SK-N-SH treated with all-trans-retinoic acid at 6 μM for 48 hours (cell line): ENCODE data around the gene PTGIS.

ENCODE experiments used
- ATAC-seq: fragments of 200-7000 bp; cut with Tn5 transposase; 3 replicates; pipeline ENCODE4 v1.9.1; 2020; ENCODE audit warnings: mild to moderate bottlenecking, moderate library complexity
- ARNTL ChIP-seq: fragments of 450-650 bp; formaldehyde crosslinking; IDR thresholded peaks from 2 replicates; pipeline ENCODE4 v1.5.0; 2020; ENCODE audit warnings: low read depth, mild to moderate bottlenecking, moderate library complexity, borderline replicate concordance
- BACH2 ChIP-seq: fragments of 250-450 bp; sonication (Bioruptor Pico); IDR thresholded peaks from 2 replicates; pipeline ENCODE4 v1.9.0; 2021; ENCODE audit warnings: mild to moderate bottlenecking, borderline replicate concordance
- CSDC2 ChIP-seq: fragments of 250-450 bp; sonication (Bioruptor Pico); IDR thresholded peaks from 2 replicates; pipeline ENCODE4 v1.5.0; 2020; ENCODE audit warnings: mild to moderate bottlenecking, moderate library complexity
- ISL1 ChIP-seq: fragments of 250-450 bp; sonication (Bioruptor Pico); IDR thresholded peaks from 2 replicates; pipeline ENCODE4 v2.1.2; 2022; ENCODE audit warnings: mild to moderate bottlenecking, moderate library complexity
- OSR1 ChIP-seq: fragments of 250-450 bp; sonication (Bioruptor Pico); IDR thresholded peaks from 2 replicates; pipeline ENCODE4 v1.8.0; 2022; ENCODE audit warnings: moderate library complexity, mild to moderate bottlenecking, inconsistent platforms
- PATZ1 ChIP-seq: fragments of 250-450 bp; sonication (Bioruptor Pico); IDR thresholded peaks from 2 replicates; pipeline ENCODE4 v1.8.0; 2020; ENCODE audit warnings: mild to moderate bottlenecking, moderate library complexity, borderline replicate concordance
- POU6F1 ChIP-seq: fragments of 250-450 bp; sonication (Bioruptor Pico); IDR thresholded peaks from 2 replicates; pipeline ENCODE4 v1.8.0; 2021; ENCODE audit warnings: low read depth, mild to moderate bottlenecking, moderate library complexity, borderline replicate concordance
- PPARA ChIP-seq: fragments of 250-450 bp; sonication (Bioruptor Pico); IDR thresholded peaks from 2 replicates; pipeline ENCODE4 v1.5.0; 2020; ENCODE audit warnings: mild to moderate bottlenecking, borderline replicate concordance
- RARB ChIP-seq: fragments of 250-450 bp; sonication (Bioruptor Pico); IDR thresholded peaks from 2 replicates; pipeline ENCODE4 v1.8.0; 2021; ENCODE audit warnings: mild to moderate bottlenecking, moderate library complexity
- SNAI2 ChIP-seq: fragments of 250-450 bp; sonication (Bioruptor Pico); IDR thresholded peaks from 2 replicates; pipeline ENCODE4 v1.5.0; 2020; ENCODE audit warnings: mild to moderate bottlenecking, moderate library complexity
- TCF4 ChIP-seq: fragments of 250-450 bp; sonication (Bioruptor Pico); IDR thresholded peaks from 2 replicates; pipeline ENCODE4 v1.8.0; 2021; ENCODE audit warnings: mild to moderate bottlenecking, moderate library complexity, borderline replicate concordance
- TOX ChIP-seq: fragments of 250-450 bp; sonication (Bioruptor Pico); IDR thresholded peaks from 2 replicates; pipeline ENCODE4 v1.8.0; 2021; ENCODE audit warnings: mild to moderate bottlenecking, moderate library complexity, borderline replicate concordance
- ZC3H10 ChIP-seq: fragments of 250-450 bp; sonication (Bioruptor Pico); IDR thresholded peaks from 2 replicates; pipeline ENCODE4 v1.5.1; 2021; ENCODE audit warnings: mild to moderate bottlenecking, moderate library complexity
- ZFP3 ChIP-seq: fragments of 250-450 bp; sonication (Bioruptor Pico); IDR thresholded peaks from 2 replicates; pipeline ENCODE4 v1.5.0; 2020; ENCODE audit warnings: mild to moderate bottlenecking, moderate library complexity
- ZNF565 ChIP-seq: fragments of 450-650 bp; formaldehyde crosslinking; conservative IDR thresholded peaks from 2 replicates; pipeline ENCODE4 v1.5.0; 2020; ENCODE audit warnings: low read depth, mild to moderate bottlenecking, moderate library complexity
- ZNF8 ChIP-seq: fragments of 450-650 bp; formaldehyde crosslinking; IDR thresholded peaks from 2 replicates; pipeline ENCODE4 v1.5.0; 2020; ENCODE audit warnings: mild to moderate bottlenecking, moderate library complexity
- TF ChIP-seq, protein P1 (sequence below): fragments of 250-450 bp; sonication (Bioruptor Pico); IDR thresholded peaks from 2 replicates; pipeline ENCODE4 v1.5.1; 2020; ENCODE audit warnings: low read depth, mild to moderate bottlenecking, moderate library complexity
- TF ChIP-seq, protein P2 (sequence below): fragments of 250-450 bp; sonication (Bioruptor Pico); IDR thresholded peaks from 2 replicates; pipeline ENCODE4 v1.5.0; 2020; ENCODE audit warnings: mild to moderate bottlenecking, moderate library complexity

Gene PTGIS

GRCh38 chr20:49571553-49571835, 3.6 kb upstream of the PTGIS start:
- TF ChIP-seq SNAI2 (CRISPR knock-in tag) (no peak), PATZ1 (CRISPR knock-in tag) (no peak)
- no peak for ATAC-seq

GRCh38 chr20:49570828-49571552, 3.1 kb upstream of the PTGIS start:
- no peak for TF ChIP-seq PPARA (CRISPR knock-in tag)
- no peak for TF ChIP-seq CSDC2 (CRISPR knock-in tag)
- no peak for TF ChIP-seq TOX (CRISPR knock-in tag)
- TF ChIP-seq ZNF8 (CRISPR knock-in tag) = no peak
- no peak for TF ChIP-seq ZC3H10 (CRISPR knock-in tag)
- no peak for TF ChIP-seq ISL1 (CRISPR knock-in tag)
- TF ChIP-seq RARB = no peak
- no peak for TF ChIP-seq ZFP3 (CRISPR knock-in tag)
- TF ChIP-seq TCF4 = no peak
- TF ChIP-seq BACH2 (CRISPR knock-in tag) = no peak
- TF ChIP-seq ZNF565 (CRISPR knock-in tag) = no peak
- no peak for TF ChIP-seq ARNTL (CRISPR knock-in tag)
- no peak for TF ChIP-seq POU6F1
- TF ChIP-seq, protein P1, sequence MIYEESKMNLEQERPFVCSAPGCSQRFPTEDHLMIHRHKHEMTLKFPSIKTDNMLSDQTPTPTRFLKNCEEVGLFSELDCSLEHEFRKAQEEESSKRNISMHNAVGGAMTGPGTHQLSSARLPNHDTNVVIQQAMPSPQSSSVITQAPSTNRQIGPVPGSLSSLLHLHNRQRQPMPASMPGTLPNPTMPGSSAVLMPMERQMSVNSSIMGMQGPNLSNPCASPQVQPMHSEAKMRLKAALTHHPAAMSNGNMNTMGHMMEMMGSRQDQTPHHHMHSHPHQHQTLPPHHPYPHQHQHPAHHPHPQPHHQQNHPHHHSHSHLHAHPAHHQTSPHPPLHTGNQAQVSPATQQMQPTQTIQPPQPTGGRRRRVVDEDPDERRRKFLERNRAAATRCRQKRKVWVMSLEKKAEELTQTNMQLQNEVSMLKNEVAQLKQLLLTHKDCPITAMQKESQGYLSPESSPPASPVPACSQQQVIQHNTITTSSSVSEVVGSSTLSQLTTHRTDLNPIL = no peak
- TF ChIP-seq, protein P2, sequence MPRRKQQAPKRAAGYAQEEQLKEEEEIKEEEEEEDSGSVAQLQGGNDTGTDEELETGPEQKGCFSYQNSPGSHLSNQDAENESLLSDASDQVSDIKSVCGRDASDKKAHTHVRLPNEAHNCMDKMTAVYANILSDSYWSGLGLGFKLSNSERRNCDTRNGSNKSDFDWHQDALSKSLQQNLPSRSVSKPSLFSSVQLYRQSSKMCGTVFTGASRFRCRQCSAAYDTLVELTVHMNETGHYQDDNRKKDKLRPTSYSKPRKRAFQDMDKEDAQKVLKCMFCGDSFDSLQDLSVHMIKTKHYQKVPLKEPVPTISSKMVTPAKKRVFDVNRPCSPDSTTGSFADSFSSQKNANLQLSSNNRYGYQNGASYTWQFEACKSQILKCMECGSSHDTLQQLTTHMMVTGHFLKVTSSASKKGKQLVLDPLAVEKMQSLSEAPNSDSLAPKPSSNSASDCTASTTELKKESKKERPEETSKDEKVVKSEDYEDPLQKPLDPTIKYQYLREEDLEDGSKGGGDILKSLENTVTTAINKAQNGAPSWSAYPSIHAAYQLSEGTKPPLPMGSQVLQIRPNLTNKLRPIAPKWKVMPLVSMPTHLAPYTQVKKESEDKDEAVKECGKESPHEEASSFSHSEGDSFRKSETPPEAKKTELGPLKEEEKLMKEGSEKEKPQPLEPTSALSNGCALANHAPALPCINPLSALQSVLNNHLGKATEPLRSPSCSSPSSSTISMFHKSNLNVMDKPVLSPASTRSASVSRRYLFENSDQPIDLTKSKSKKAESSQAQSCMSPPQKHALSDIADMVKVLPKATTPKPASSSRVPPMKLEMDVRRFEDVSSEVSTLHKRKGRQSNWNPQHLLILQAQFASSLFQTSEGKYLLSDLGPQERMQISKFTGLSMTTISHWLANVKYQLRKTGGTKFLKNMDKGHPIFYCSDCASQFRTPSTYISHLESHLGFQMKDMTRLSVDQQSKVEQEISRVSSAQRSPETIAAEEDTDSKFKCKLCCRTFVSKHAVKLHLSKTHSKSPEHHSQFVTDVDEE (CRISPR knock-in tag) = no peak
- no peak for ATAC-seq

- ATAC-seq = no peak
- TF ChIP-seq, protein P1 = no peak
- TF ChIP-seq PATZ1 (CRISPR knock-in tag) = no peak
- no peak for TF ChIP-seq ZNF8 (CRISPR knock-in tag)
- no peak for TF ChIP-seq RARB
- TF ChIP-seq POU6F1 = no peak
- no peak for TF ChIP-seq ISL1 (CRISPR knock-in tag)
- TF ChIP-seq ZNF565 (CRISPR knock-in tag) = no peak
- no peak for TF ChIP-seq OSR1 (CRISPR knock-in tag)
- TF ChIP-seq, all 23 proteins: peak for 0
These were observed 2.4 kb upstream of the PTGIS start for GRCh38 chr20:49570161-49570827.
